ENCODE results near the gene ASXL3. TPM values are rescaled to one million over a fixed set of nuclear protein-coding genes. Genes with fewer than 3 reads are reported as not detected.

Gene ASXL3
- total RNA-seq, 1 experiment from 2014 or later = 0.11 TPM

GRCh38 chr18:33576999-33577646, 896 bp upstream of the ASXL3 start:
- peaks cover 1% of the 10 kb centered on the region for H3K4me1 ChIP-seq (ENCODE audit: insufficient read depth, low read length, poor library complexity, severe bottlenecking)
- H3K27me3 ChIP-seq (replicated peaks; ENCODE audit: insufficient read depth, low read depth, low read length, poor library complexity) = peaks cover 63% of the 10 kb centered on the region
- DNase-seq (ENCODE audit: low spot score) = no peak
- H3K27ac ChIP-seq (ENCODE audit: low read depth, low read length, poor library complexity, severe bottlenecking) = no peak overlapping the region
- ChIA-PET CTCF (no interaction called here), POLR2A (ENCODE audit: low non-redundant PET) (no interaction called here)
- no peak for TF ChIP-seq EZH2 (IDR thresholded peaks at IDR 0.05; ENCODE audit: borderline replicate concordance, low read depth, low read length, poor library complexity, severe bottlenecking)
- TF ChIP-seq, protein P1, sequence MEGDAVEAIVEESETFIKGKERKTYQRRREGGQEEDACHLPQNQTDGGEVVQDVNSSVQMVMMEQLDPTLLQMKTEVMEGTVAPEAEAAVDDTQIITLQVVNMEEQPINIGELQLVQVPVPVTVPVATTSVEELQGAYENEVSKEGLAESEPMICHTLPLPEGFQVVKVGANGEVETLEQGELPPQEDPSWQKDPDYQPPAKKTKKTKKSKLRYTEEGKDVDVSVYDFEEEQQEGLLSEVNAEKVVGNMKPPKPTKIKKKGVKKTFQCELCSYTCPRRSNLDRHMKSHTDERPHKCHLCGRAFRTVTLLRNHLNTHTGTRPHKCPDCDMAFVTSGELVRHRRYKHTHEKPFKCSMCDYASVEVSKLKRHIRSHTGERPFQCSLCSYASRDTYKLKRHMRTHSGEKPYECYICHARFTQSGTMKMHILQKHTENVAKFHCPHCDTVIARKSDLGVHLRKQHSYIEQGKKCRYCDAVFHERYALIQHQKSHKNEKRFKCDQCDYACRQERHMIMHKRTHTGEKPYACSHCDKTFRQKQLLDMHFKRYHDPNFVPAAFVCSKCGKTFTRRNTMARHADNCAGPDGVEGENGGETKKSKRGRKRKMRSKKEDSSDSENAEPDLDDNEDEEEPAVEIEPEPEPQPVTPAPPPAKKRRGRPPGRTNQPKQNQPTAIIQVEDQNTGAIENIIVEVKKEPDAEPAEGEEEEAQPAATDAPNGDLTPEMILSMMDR (conservative IDR thresholded peaks at IDR 0.05; ENCODE audit: low read depth, low read length) = no peak
- intact Hi-C loops (cut with micrococcal nuclease; ENCODE audit: unreplicated experiment) = no loop called here
- BruUV-seq (replicated peaks) = no TSS peak
- H3K4me3 ChIP-seq (ENCODE audit: low read depth, low read length, poor library complexity, severe bottlenecking) = peak overlapping the region; percentile 47
- no peaks in the 10 kb centered on the region for H3K36me3 ChIP-seq (ENCODE audit: insufficient read depth, low read length, poor library complexity, severe bottlenecking)
- H3K9me3 ChIP-seq (ENCODE audit: low read depth, low read length, poor library complexity, severe bottlenecking) = no peaks in the 10 kb centered on the region

- Histone ChIP-seq H3K4me1 (ENCODE audit: insufficient read depth, low read length, poor library complexity, severe bottlenecking) (no peaks in the 10 kb centered on the region), H3K9me3 (ENCODE audit: low read depth, low read length, poor library complexity, severe bottlenecking) (no peaks in the 10 kb centered on the region), H3K36me3 (ENCODE audit: insufficient read depth, low read length, poor library complexity, severe bottlenecking) (no peaks in the 10 kb centered on the region), H3K27ac (ENCODE audit: low read depth, low read length, poor library complexity, severe bottlenecking) (no peak overlapping the region), H3K27me3 (replicated peaks; ENCODE audit: insufficient read depth, low read depth, low read length, poor library complexity) (peaks cover 72% of the 10 kb centered on the region), H3K4me3 (ENCODE audit: low read depth, low read length, poor library complexity, severe bottlenecking) (peak overlapping the region; percentile 34)
- CTCF ChIA-PET = no interaction called here
- intact Hi-C loops (cut with micrococcal nuclease; ENCODE audit: unreplicated experiment) = no loop called here
- no TSS peak for BruUV-seq (replicated peaks)
- DNase-seq (ENCODE audit: low spot score) = peak; percentile 15
- TF ChIP-seq, protein P1 (conservative IDR thresholded peaks at IDR 0.05; ENCODE audit: low read depth, low read length) = no peak
- peak; percentile 81 for TF ChIP-seq EZH2 (IDR thresholded peaks at IDR 0.05; ENCODE audit: borderline replicate concordance, low read depth, low read length, poor library complexity, severe bottlenecking)
- POLR2A ChIA-PET (ENCODE audit: low non-redundant PET) = no interaction called here
Observed at GRCh38 chr18:33578518-33579348, 714 bp downstream of the ASXL3 start.

DNA sequence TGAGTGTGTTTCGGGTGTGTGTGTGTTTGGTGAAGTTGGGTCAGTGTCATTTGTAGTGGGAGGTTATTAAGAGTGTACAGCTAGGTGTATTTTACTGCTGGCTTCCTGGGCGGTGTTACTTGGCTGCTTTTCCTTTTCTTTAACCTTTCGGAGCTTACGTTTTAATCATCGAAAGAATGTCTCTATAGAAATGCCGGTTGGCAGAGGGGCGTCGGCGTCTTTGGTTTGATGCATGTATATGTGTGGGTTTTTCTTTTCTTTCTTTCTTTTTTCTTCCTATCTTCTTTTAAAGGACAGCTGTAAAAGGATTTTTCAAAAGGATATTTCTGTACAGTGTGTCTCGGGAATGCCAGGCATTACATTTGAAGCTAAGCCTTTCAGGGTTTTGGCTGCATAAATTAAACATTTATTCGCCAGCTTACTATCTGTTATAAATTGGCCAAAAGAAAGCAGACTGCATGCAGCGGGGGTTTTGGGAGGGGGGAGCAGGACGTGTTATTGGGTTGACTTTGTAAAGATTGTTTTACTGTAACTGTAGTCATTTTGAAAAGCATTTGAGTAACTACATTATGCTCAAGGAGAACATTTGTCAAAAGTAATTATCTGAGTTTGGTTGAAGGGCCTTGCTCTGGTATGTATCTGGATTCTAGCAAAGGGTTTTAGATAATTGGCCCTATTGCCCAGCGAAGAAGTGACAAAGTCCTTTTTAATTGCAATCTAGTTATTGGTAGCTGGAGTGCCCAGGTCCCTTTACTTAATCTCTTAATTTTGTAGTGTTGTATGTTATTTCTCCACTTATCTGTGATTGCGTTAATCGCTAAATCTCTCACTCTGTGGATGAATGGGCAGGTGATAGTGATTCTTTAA, 1.6 kb downstream of the ASXL3 start:
- intact Hi-C loops (cut with micrococcal nuclease; ENCODE audit: unreplicated experiment) = no loop called here
- Histone ChIP-seq H3K27ac (ENCODE audit: low read depth, low read length, poor library complexity, severe bottlenecking) (no peak overlapping the region), H3K27me3 (replicated peaks; ENCODE audit: insufficient read depth, low read depth, low read length, poor library complexity) (peaks cover 72% of the 10 kb centered on the region), H3K36me3 (ENCODE audit: insufficient read depth, low read length, poor library complexity, severe bottlenecking) (no peaks in the 10 kb centered on the region), H3K4me1 (ENCODE audit: insufficient read depth, low read length, poor library complexity, severe bottlenecking) (no peaks in the 10 kb centered on the region), H3K9me3 (ENCODE audit: low read depth, low read length, poor library complexity, severe bottlenecking) (no peaks in the 10 kb centered on the region), H3K4me3 (ENCODE audit: low read depth, low read length, poor library complexity, severe bottlenecking) (peak overlapping the region; percentile 34)
- TF ChIP-seq, protein P1 (conservative IDR thresholded peaks at IDR 0.05; ENCODE audit: low read depth, low read length) = no peak
- no peak for TF ChIP-seq EZH2 (IDR thresholded peaks at IDR 0.05; ENCODE audit: borderline replicate concordance, low read depth, low read length, poor library complexity, severe bottlenecking)
- no peak for DNase-seq (ENCODE audit: low spot score)
- ChIA-PET CTCF (no interaction called here), POLR2A (ENCODE audit: low non-redundant PET) (no interaction called here)
- no TSS peak for BruUV-seq (replicated peaks)
